ENCODE data around the gene CFAP74.

CFAP74 gene

DNA sequence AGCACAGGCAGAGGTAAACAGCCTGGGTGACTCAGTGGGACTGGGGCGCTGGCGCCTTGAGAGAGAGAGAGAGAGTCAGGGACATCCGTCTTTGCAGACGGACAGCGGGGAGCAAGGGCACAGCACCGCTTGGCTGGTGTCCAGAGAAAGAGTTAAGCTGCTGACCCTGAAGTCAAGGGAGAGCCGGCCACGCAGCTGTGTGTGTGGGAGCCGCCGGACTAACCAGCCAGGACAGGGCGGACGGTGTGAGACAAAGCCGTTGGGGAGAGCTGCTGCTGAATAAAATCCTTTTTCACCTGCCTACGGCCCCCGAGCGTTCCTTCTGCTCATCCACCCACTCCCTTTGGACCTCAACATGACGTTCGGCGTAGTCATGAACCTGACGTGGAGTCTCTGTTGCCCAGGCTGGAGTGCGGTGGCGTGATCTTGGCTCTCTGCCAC is 14.5 kb downstream of the CFAP74 start:
- no peak overlapping the region for H3K9ac ChIP-seq (ENCODE audit: low read depth, low read length, poor library complexity, severe bottlenecking)
- no peak overlapping the region for H3K4me2 ChIP-seq (ENCODE audit: low read depth, low read length, poor library complexity, severe bottlenecking)
- no peaks in the 10 kb centered on the region for H4K20me1 ChIP-seq (ENCODE audit: insufficient read depth, low read length, poor library complexity, severe bottlenecking)
- no peak for TF ChIP-seq EZH2phosphoT487 (IDR thresholded peaks at IDR 0.05; ENCODE audit: borderline replicate concordance)
- TF ChIP-seq, protein P1, sequence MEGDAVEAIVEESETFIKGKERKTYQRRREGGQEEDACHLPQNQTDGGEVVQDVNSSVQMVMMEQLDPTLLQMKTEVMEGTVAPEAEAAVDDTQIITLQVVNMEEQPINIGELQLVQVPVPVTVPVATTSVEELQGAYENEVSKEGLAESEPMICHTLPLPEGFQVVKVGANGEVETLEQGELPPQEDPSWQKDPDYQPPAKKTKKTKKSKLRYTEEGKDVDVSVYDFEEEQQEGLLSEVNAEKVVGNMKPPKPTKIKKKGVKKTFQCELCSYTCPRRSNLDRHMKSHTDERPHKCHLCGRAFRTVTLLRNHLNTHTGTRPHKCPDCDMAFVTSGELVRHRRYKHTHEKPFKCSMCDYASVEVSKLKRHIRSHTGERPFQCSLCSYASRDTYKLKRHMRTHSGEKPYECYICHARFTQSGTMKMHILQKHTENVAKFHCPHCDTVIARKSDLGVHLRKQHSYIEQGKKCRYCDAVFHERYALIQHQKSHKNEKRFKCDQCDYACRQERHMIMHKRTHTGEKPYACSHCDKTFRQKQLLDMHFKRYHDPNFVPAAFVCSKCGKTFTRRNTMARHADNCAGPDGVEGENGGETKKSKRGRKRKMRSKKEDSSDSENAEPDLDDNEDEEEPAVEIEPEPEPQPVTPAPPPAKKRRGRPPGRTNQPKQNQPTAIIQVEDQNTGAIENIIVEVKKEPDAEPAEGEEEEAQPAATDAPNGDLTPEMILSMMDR (conservative IDR thresholded peaks at IDR 0.05; ENCODE audit: low read length), result no peak
- H3F3A ChIP-seq (ENCODE audit: low read depth), result no peaks in the 10 kb centered on the region
- no peaks in the 10 kb centered on the region for H3K27me3 ChIP-seq (ENCODE audit: insufficient read depth, low read length, poor library complexity, severe bottlenecking)
- no peaks in the 10 kb centered on the region for H3K4me1 ChIP-seq (ENCODE audit: insufficient read depth, low read length, poor library complexity, severe bottlenecking)
- no peak overlapping the region for H3K4me3 ChIP-seq (ENCODE audit: low read length, poor library complexity, severe bottlenecking)
- no peaks in the 10 kb centered on the region for H3K9me2 ChIP-seq (replicated peaks; ENCODE audit: low read depth, low read length)
- H3K79me2 ChIP-seq (ENCODE audit: insufficient read depth, low read length), result no peaks in the 10 kb centered on the region
- no peaks in the 10 kb centered on the region for H3K9me3 ChIP-seq (ENCODE audit: insufficient read depth, low read depth, low read length)
- H3K36me3 ChIP-seq (ENCODE audit: insufficient read depth, low read length), result no peaks in the 10 kb centered on the region
- no peak overlapping the region for H2AFZ ChIP-seq (ENCODE audit: low read length)

DNA sequence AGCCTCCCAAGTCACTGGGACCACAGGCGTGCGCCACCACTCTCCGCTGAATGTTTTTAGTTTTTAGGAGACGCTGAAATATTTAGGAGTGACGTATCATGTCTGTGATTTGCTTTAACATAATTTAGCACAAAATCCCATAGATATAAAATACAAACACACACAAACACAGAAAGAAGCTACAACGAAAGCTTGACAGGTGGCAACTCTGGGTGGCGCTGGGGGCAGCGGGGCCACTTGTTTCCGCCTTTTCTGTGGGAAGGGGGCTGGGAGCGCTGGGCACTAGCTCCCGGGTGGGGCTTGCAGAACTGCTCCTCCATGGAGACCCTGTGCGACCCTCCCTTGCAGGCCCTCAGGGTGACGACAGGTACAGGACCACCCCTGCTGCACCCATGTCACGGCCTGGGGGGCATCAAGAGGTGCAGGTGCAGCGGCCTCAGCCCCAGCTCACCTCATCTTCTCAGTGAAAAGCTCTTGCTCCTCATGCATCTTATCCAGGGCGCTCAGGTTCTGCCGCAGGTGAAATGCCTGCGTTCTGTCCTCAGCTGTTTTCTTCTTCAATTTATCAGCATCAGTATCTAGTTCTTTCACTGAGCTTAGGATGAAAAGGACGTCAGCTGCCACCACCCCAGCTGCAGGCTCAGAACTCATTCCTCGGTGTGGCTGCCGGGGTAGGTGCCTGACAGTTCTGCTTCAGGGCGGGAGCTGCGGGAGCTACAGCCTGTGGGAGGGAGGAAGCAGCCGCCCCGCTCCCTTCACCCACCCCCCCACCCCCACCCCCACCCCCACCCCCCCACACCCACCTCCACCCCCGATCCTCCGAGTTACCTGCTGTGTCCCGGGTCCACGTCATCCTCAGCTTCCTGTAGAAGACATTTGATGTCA is 15.3 kb downstream of the CFAP74 start:
- no peaks in the 10 kb centered on the region for H3K27me3 ChIP-seq (ENCODE audit: insufficient read depth, low read length, poor library complexity, severe bottlenecking)
- no peaks in the 10 kb centered on the region for H3K9me3 ChIP-seq (ENCODE audit: insufficient read depth, low read depth, low read length)
- no peak overlapping the region for H3K4me3 ChIP-seq (ENCODE audit: low read length, poor library complexity, severe bottlenecking)
- H3K9ac ChIP-seq (ENCODE audit: low read depth, low read length, poor library complexity, severe bottlenecking), result no peak overlapping the region
- H4K20me1 ChIP-seq (ENCODE audit: insufficient read depth, low read length, poor library complexity, severe bottlenecking), result no peaks in the 10 kb centered on the region
- no peaks in the 10 kb centered on the region for H3F3A ChIP-seq (ENCODE audit: low read depth)
- no peaks in the 10 kb centered on the region for H3K4me1 ChIP-seq (ENCODE audit: insufficient read depth, low read length, poor library complexity, severe bottlenecking)
- no peaks in the 10 kb centered on the region for H3K36me3 ChIP-seq (ENCODE audit: insufficient read depth, low read length)
- H2AFZ ChIP-seq (ENCODE audit: low read length), result no peak overlapping the region
- TF ChIP-seq, protein P1 (conservative IDR thresholded peaks at IDR 0.05; ENCODE audit: low read length), result no peak
- no peak for TF ChIP-seq EZH2phosphoT487 (IDR thresholded peaks at IDR 0.05; ENCODE audit: borderline replicate concordance)
- no peaks in the 10 kb centered on the region for H3K9me2 ChIP-seq (replicated peaks; ENCODE audit: low read depth, low read length)
- H3K4me2 ChIP-seq (ENCODE audit: low read depth, low read length, poor library complexity, severe bottlenecking), result no peak overlapping the region
- no peaks in the 10 kb centered on the region for H3K79me2 ChIP-seq (ENCODE audit: insufficient read depth, low read length)

DNA sequence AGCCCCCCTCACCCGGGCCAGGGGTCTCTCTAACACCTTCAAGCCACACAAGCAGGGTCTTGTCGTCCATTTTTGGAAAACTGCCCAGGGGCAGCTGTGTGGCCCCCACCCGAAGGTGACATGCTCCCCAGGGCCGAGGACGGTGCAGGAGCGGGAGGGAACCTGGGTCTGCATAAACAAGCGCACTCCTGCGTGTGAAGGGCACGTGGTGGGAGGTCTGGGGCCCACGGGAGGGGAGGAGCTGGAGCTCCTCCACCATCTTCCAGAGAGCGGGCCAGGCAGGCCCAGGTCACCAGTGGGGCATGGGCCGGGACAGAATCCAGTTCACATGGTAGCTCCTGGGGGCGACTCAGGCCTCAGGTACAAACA is 16.5 kb downstream of the CFAP74 start:
- Histone ChIP-seq H3K4me3 (ENCODE audit: low read length, poor library complexity, severe bottlenecking) (no peak overlapping the region), H4K20me1 (ENCODE audit: insufficient read depth, low read length, poor library complexity, severe bottlenecking) (no peaks in the 10 kb centered on the region), H3F3A (ENCODE audit: low read depth) (no peaks in the 10 kb centered on the region), H3K36me3 (ENCODE audit: insufficient read depth, low read length) (no peaks in the 10 kb centered on the region), H3K9me2 (replicated peaks; ENCODE audit: low read depth, low read length) (no peaks in the 10 kb centered on the region), H3K27me3 (ENCODE audit: insufficient read depth, low read length, poor library complexity, severe bottlenecking) (no peaks in the 10 kb centered on the region), H3K9me3 (ENCODE audit: insufficient read depth, low read depth, low read length) (no peaks in the 10 kb centered on the region; the same call in 1 of the 2 replicates), H3K4me2 (ENCODE audit: low read depth, low read length, poor library complexity, severe bottlenecking) (no peak overlapping the region), H3K79me2 (ENCODE audit: insufficient read depth, low read length) (no peaks in the 10 kb centered on the region), H3K4me1 (ENCODE audit: insufficient read depth, low read length, poor library complexity, severe bottlenecking) (no peaks in the 10 kb centered on the region), H2AFZ (ENCODE audit: low read length) (no peak overlapping the region), H3K9ac (ENCODE audit: low read depth, low read length, poor library complexity, severe bottlenecking) (no peak overlapping the region)
- TF ChIP-seq, protein P1 (conservative IDR thresholded peaks at IDR 0.05; ENCODE audit: low read length), result no peak
- no peak for TF ChIP-seq EZH2phosphoT487 (IDR thresholded peaks at IDR 0.05; ENCODE audit: borderline replicate concordance)
